Parathyroid adenoma (tissue), 2 donors: ENCODE data around the gene AFMID.

ENCODE experiments used
- H2AFZ ChIP-seq: fragments of 300-600 bp; sonication (generic); one replicate; pipeline ENCODE4 v1.7.0; 2017; ENCODE audit warnings: antibody characterized with exemption, mild to moderate bottlenecking
- H3K27ac ChIP-seq: fragments of 300-600 bp; sonication (generic); one replicate; pipeline ENCODE4 v1.7.0; 2017
- H3K27me3 ChIP-seq: fragments of 300-600 bp; sonication (generic); one replicate; pipeline ENCODE4 v1.7.0; 2017; ENCODE audit warnings: low read length; ENCODE audit not compliant: control insufficient read depth, insufficient read depth
- H3K36me3 ChIP-seq: fragments of 300-600 bp; sonication (generic); one replicate; pipeline ENCODE4 v1.7.0; 2017; ENCODE audit warnings: low read length; ENCODE audit not compliant: control insufficient read depth, insufficient read depth
- H3K4me1 ChIP-seq: fragments of 300-600 bp; sonication (generic); one replicate; pipeline ENCODE4 v1.7.0; 2017; ENCODE audit warnings: control low read depth
- H3K4me2 ChIP-seq: fragments of 300-600 bp; sonication (generic); one replicate; pipeline ENCODE4 v1.7.0; 2017; ENCODE audit warnings: low read length
- H3K4me3 ChIP-seq: fragments of 300-600 bp; sonication (generic); one replicate; pipeline ENCODE4 v1.7.0; 2017; ENCODE audit warnings: low read depth, low read length
- H3K79me2 ChIP-seq: fragments of 300-600 bp; sonication (generic); one replicate; pipeline ENCODE4 v1.7.0; 2017; ENCODE audit warnings: control low read depth
- H3K9ac ChIP-seq: fragments of 300-600 bp; sonication (generic); one replicate; pipeline ENCODE4 v1.7.0; 2017; ENCODE audit warnings: mild to moderate bottlenecking
- H3K9me3 ChIP-seq: fragments of 300-600 bp; sonication (generic); one replicate; pipeline ENCODE4 v1.7.0; 2017; ENCODE audit warnings: low read length; ENCODE audit not compliant: control insufficient read depth
- CTCF ChIP-seq: fragments of 300-600 bp; sonication (generic); IDR thresholded peaks from one replicate; pipeline ENCODE4 v1.7.0; 2017; ENCODE audit warnings: antibody characterized with exemption, mild to moderate bottlenecking
- donor health status: primary hyperparathyroidism.

The AFMID gene

GRCh38 chr17:78210111-78210510 is 22.9 kb downstream of the AFMID start:
- no peaks in the 10 kb centered on the region for H3K9me3 ChIP-seq
- no peak overlapping the region for H3K9ac ChIP-seq
- H3K4me3 ChIP-seq = no peak overlapping the region
- H3K4me1 ChIP-seq = no peaks in the 10 kb centered on the region
- H3K27me3 ChIP-seq = no peaks in the 10 kb centered on the region
- H2AFZ ChIP-seq = no peak overlapping the region
- H3K27ac ChIP-seq = no peak overlapping the region
- TF ChIP-seq CTCF = no peak
- no peaks in the 10 kb centered on the region for H3K36me3 ChIP-seq
- no peaks in the 10 kb centered on the region for H3K79me2 ChIP-seq
- H3K4me2 ChIP-seq = no peak overlapping the region

- no peak for TF ChIP-seq CTCF
- Histone ChIP-seq H3K9ac (no peak overlapping the region), H2AFZ (no peak overlapping the region), H3K27me3 (no peaks in the 10 kb centered on the region), H3K4me1 (no peaks in the 10 kb centered on the region), H3K36me3 (no peaks in the 10 kb centered on the region), H3K79me2 (no peaks in the 10 kb centered on the region), H3K9me3 (no peaks in the 10 kb centered on the region), H3K4me3 (no peak overlapping the region), H3K4me2 (no peak overlapping the region), H3K27ac (no peak overlapping the region)
These were observed 23.9 kb downstream of the AFMID start for GRCh38 chr17:78211032-78211431.

GRCh38 chr17:78214016-78214705 is 27.0 kb downstream of the AFMID start, which contains the start of gene BIRC5:
Gene BIRC5 (plus strand): TSS chr17:78214253. CDS start chr17:78214317, 64 bp downstream.
- Histone ChIP-seq H3K79me2 (no peaks in the 10 kb centered on the region), H3K4me3 (no peak within 1 kb of the TSS), H3K9me3 (no peaks in the 10 kb centered on the region), H3K4me2 (peak within 1 kb of the TSS; percentile 75), H3K27ac (no peak within 1 kb of the TSS), H2AFZ (peak within 1 kb of the TSS; percentile 75), H3K9ac (no peak within 1 kb of the TSS), H3K36me3 (no peaks in the 10 kb centered on the region), H3K4me1 (no peaks in the 10 kb centered on the region), H3K27me3 (no peaks in the 10 kb centered on the region)
- no peak for TF ChIP-seq CTCF

GRCh38 chr17:78214706-78215061 is 27.5 kb downstream of the AFMID start:
- H3K9me3 ChIP-seq = no peaks in the 10 kb centered on the region
- H3K4me3 ChIP-seq = no peak overlapping the region
- H3K27ac ChIP-seq = no peak overlapping the region
- H3K4me2 ChIP-seq = no peak overlapping the region
- H3K9ac ChIP-seq = no peak overlapping the region
- no peak for TF ChIP-seq CTCF
- H3K27me3 ChIP-seq = no peaks in the 10 kb centered on the region
- peaks cover 1% of the 10 kb centered on the region for H3K4me1 ChIP-seq
- H2AFZ ChIP-seq = peak overlapping the region; percentile 75
- H3K79me2 ChIP-seq = no peaks in the 10 kb centered on the region
- no peaks in the 10 kb centered on the region for H3K36me3 ChIP-seq
